Gastroesophageal sphincter (tissue), 4 donors: ENCODE data around the gene LILRB4. TPM values are rescaled to one million over a fixed set of nuclear protein-coding genes. Genes with fewer than 3 reads are reported as not detected.
A peak's percentile ranks its signal among the peaks of the same experiment; 100 is the strongest.

Source experiments
- ATAC-seq: fragments of 150-250 bp; one replicate; pipeline ENCODE4 v1.9.1; 2016; ENCODE audit warnings: mild to moderate bottlenecking, moderate library complexity
- H3K27ac ChIP-seq, 4 donors: fragments of 200-600 bp; sonication (generic) in 3 of 4; 1 replicate in 3 of 4; 2 replicates in 1 of 4; pipeline ENCODE4 v1.5.1; 2016 to 2019
- H3K27me3 ChIP-seq: fragments of 200-600 bp; sonication (generic); one replicate; pipeline ENCODE4 v1.5.1; 2019
- H3K36me3 ChIP-seq, 2 donors: fragments of 200-600 bp; sonication (generic); one replicate each; pipeline ENCODE4 v1.5.1; 2019; ENCODE audit warnings: control low read depth in 1 of 2
- H3K4me1 ChIP-seq, 3 donors: fragments of 200-600 bp; sonication (generic); 1 replicate in 2 of 3; 2 replicates in 1 of 3; pipeline ENCODE4 v1.5.1; 2016 to 2019; ENCODE audit warnings: control low read depth in 2 of 3
- H3K4me3 ChIP-seq, 2 donors: fragments of 200-600 bp; sonication (generic); one replicate each; pipeline ENCODE4 v1.5.1; 2019; ENCODE audit warnings: mild to moderate bottlenecking in 1 of 2, moderate library complexity in 1 of 2
- H3K9me3 ChIP-seq, 3 donors: fragments of 200-600 bp; sonication (generic); one replicate each; pipeline ENCODE4 v1.5.1; 2017 to 2019; ENCODE audit warnings: control low read depth in 2 of 3
- CTCF ChIP-seq, 4 experiments: fragments of 200-600 bp in 2 of 4; fragments of 450-650 bp in 2 of 4; sonication (generic) in 1 of 4; IDR thresholded peaks; one replicate each; pipeline ENCODE4 v1.5.1; 2017 to 2019; ENCODE audit warnings: antibody characterized with exemption in 4 of 4, mild to moderate bottlenecking in 2 of 4, moderate library complexity in 2 of 4
- EP300 ChIP-seq: sonication (generic); formaldehyde crosslinking; IDR thresholded peaks from one replicate; pipeline ENCODE4 v1.6.1; 2017; ENCODE audit warnings: antibody characterized with exemption, mild to moderate bottlenecking
- POLR2A ChIP-seq, 2 donors: fragments of 450-650 bp; IDR thresholded peaks; one replicate each; pipeline ENCODE4 v1.6.1; 2017; ENCODE audit warnings: antibody characterized with exemption in 2 of 2, mild to moderate bottlenecking in 2 of 2, moderate library complexity in 1 of 2
- POLR2AphosphoS5 ChIP-seq: sonication (generic); formaldehyde crosslinking; IDR thresholded peaks from one replicate; pipeline ENCODE4 v1.6.1; 2017; ENCODE audit warnings: antibody characterized with exemption
- WGBS, 2 donors: methylation state at CpG; one replicate each; pipeline ENCODE4 v1.1.5; 2018; ENCODE audit warnings: low coverage in 1 of 2; 5-methylcytosine and 5-hydroxymethylcytosine counted together
- total RNA-seq, 4 donors: library from RNA; depleted of rRNA; stranded (reverse); fragments of >200 nt; gene quantifications; one replicate each; pipeline ENCODE4 v1.1.0, GENCODE V29; 2016

The LILRB4 gene
- total RNA-seq, 4 donors from 2014 or later, result 0.77 to 14.3 (median 2.5) TPM

- Histone ChIP-seq H3K27ac (no peak overlapping the region), H3K36me3 (no peaks in the 10 kb centered on the region), H3K4me3 (no peak overlapping the region), H3K4me1 (no peaks in the 10 kb centered on the region), H3K27me3 (peaks cover 29% of the 10 kb centered on the region), H3K9me3 (peaks cover 0 to 5% (median 0%) of the 10 kb centered on the region in 3 donors)
- TF ChIP-seq POLR2A (IDR thresholded peaks at IDR 0.05) (no peak), CTCF (IDR thresholded peaks at IDR 0.05) (no peak), EP300 (no peak), POLR2AphosphoS5 (no peak)
- no peak for ATAC-seq
- 83 to 89% methylated on average over 5 to 11 of the region's 19 CpGs for WGBS, 2 donors
Measured at GRCh38 chr19:54646331-54646841, 16.4 kb upstream of the LILRB4 start.

- Histone ChIP-seq H3K27ac (no peak overlapping the region), H3K4me3 (no peak overlapping the region), H3K27me3 (peaks cover 30% of the 10 kb centered on the region), H3K36me3 (no peaks in the 10 kb centered on the region), H3K9me3 (peaks cover 0 to 5% (median 0%) of the 10 kb centered on the region in 3 donors), H3K4me1 (no peaks in the 10 kb centered on the region)
- no peak for ATAC-seq
- TF ChIP-seq EP300, result no peak
- no peak for TF ChIP-seq POLR2A (IDR thresholded peaks at IDR 0.05)
- TF ChIP-seq CTCF (IDR thresholded peaks at IDR 0.05), result no peak
- no peak for TF ChIP-seq POLR2AphosphoS5
- WGBS, 2 donors, result 24 to 36% methylated on average over 3 to 4 of the region's 4 CpGs
Measured at GRCh38 chr19:54648129-54648528, 14.7 kb upstream of the LILRB4 start.

- Histone ChIP-seq H3K36me3 (no peaks in the 10 kb centered on the region), H3K4me3 (no peak overlapping the region), H3K9me3 (peaks cover 0 to 5% (median 0%) of the 10 kb centered on the region in 3 donors), H3K27me3 (peaks cover 29% of the 10 kb centered on the region), H3K4me1 (no peaks in the 10 kb centered on the region), H3K27ac (no peak overlapping the region)
- no peak for ATAC-seq
- no peak for TF ChIP-seq CTCF (IDR thresholded peaks at IDR 0.05)
- TF ChIP-seq POLR2AphosphoS5, result no peak
- no peak for TF ChIP-seq POLR2A (IDR thresholded peaks at IDR 0.05)
- no peak for TF ChIP-seq EP300
- WGBS, 2 donors, result 79 to 83% methylated on average over 4 of the region's 6 CpGs
Measured at GRCh38 chr19:54650108-54650655, 12.6 kb upstream of the LILRB4 start.

GRCh38 chr19:54653181-54653809, 9.5 kb upstream of the LILRB4 start:
- no peak for ATAC-seq
- Histone ChIP-seq H3K36me3 (no peaks in the 10 kb centered on the region), H3K4me1 (no peaks in the 10 kb centered on the region), H3K27ac (no peak overlapping the region), H3K9me3 (no peaks in the 10 kb centered on the region), H3K4me3 (no peak overlapping the region), H3K27me3 (peaks cover 33% of the 10 kb centered on the region)
- peak; percentile 7 to 35 (median 26) for TF ChIP-seq CTCF (IDR thresholded peaks at IDR 0.05)
- TF ChIP-seq POLR2A (IDR thresholded peaks at IDR 0.05), result no peak
- no peak for TF ChIP-seq POLR2AphosphoS5
- no peak for TF ChIP-seq EP300
- WGBS, 2 donors, result 28 to 38% methylated on average over 6 of the region's 6 CpGs
